ENCODE data around the gene DNAJC7. TPM values are rescaled to one million over a fixed set of nuclear protein-coding genes. Genes with fewer than 3 reads are reported as not detected.

DNAJC7 gene
- total and polyA plus RNA-seq, 12 donors = 44.4 to 148 (median 81.1) TPM

- intact Hi-C loops (cut with DNase I) = no loop called here
- peak within 1 kb of the TSS; percentile 38 to 65 (median 62) for H3K4me3 ChIP-seq
Measured at GRCh38 chr17:41930009-41930832, 87.0 kb downstream of the DNAJC7 start, which contains the start of gene ODAD4. TSS of gene ODAD4 (plus strand) at chr17:41930617. CDS start at chr17:41930724, 107 bp downstream.

GRCh38 chr17:41928693-41929251 lies 88.5 kb downstream of the DNAJC7 start:
- 79 to 92% (median 83%) methylated on average over 6 of the region's 6 CpGs for WGBS, 4 donors
- intact Hi-C loops (cut with DNase I) = no loop called here
- no peak for TF ChIP-seq CTCF (IDR thresholded peaks at IDR 0.05)
- TF ChIP-seq POLR2A (IDR thresholded peaks at IDR 0.05) = no peak
- Histone ChIP-seq H3K27me3 (no peaks in the 10 kb centered on the region), H3K36me3 (replicated peaks in 1 of 2) (no peaks in the 10 kb centered on the region), H3K4me1 (replicated peaks in 1 of 2) (peaks cover 5 to 7% of the 10 kb centered on the region in 2 donors), H3K9me3 (replicated peaks in 1 of 3) (no peaks in the 10 kb centered on the region), H3K27ac (no peak overlapping the region), H3K4me3 (no peak overlapping the region)
- DNase-seq = no peak

More at GRCh38 chr17:41930009-41930832, 87.0 kb downstream of the DNAJC7 start, which contains the start of gene ODAD4:
- peak; percentile 94 to 99 (median 97) for DNase-seq
- H3K9me3 ChIP-seq (replicated peaks in 1 of 3) = no peaks in the 10 kb centered on the region
- peaks cover 5 to 7% of the 10 kb centered on the region in 2 donors for H3K4me1 ChIP-seq (replicated peaks in 1 of 2)
- H3K27ac ChIP-seq = peak within 1 kb of the TSS in 4 of 5 donors; percentile 70 to 89 (median 76)
- 1% methylated on average over 42 to 43 of the region's 43 CpGs for WGBS, 4 donors
- H3K27me3 ChIP-seq = no peaks in the 10 kb centered on the region
- no peaks in the 10 kb centered on the region for H3K36me3 ChIP-seq (replicated peaks in 1 of 2)
- peak; percentile 25 to 81 (median 70) for TF ChIP-seq CTCF (IDR thresholded peaks at IDR 0.05)
- peak; percentile 71 to 84 for TF ChIP-seq POLR2A (IDR thresholded peaks at IDR 0.05)

Other genes with a start within 250 kb of the DNAJC7 start
- 10 to 100 TPM in 8 of 9 donors, 1 to 10 TPM in 1; 9.6 to 81.3 (median 35.5) TPM for gene JUP, start 230.7 kb downstream of the DNAJC7 start, total RNA-seq
- gene JUP, start 230.7 kb downstream of the DNAJC7 start, polyA plus RNA-seq = 10 to 100 TPM in 2 of 3 donors, 1 to 10 TPM in 1; 4.9 to 27.8 (median 21.1) TPM
- gene P3H4, start 205.5 kb downstream of the DNAJC7 start, total RNA-seq = 10 to 100 TPM; 22.7 to 67.2 (median 30.8) TPM
- 10 to 100 TPM; 12.8 to 19.1 (median 14.1) TPM for gene P3H4, start 205.5 kb downstream of the DNAJC7 start, polyA plus RNA-seq
- 100 to 1,000 TPM in 3 of 9 donors, 10 to 100 TPM in 6; 62.3 to 131 (median 86.3) TPM for gene FKBP10, start 204.4 kb downstream of the DNAJC7 start, total RNA-seq
- 100 to 1,000 TPM in 2 of 3 donors, 10 to 100 TPM in 1; 28.4 to 244 (median 157) TPM for gene FKBP10, start 204.4 kb downstream of the DNAJC7 start, polyA plus RNA-seq
- gene NT5C3B, start 181.2 kb downstream of the DNAJC7 start, total RNA-seq = 10 to 100 TPM; 36.2 to 62.9 (median 49.4) TPM
- gene NT5C3B, start 181.2 kb downstream of the DNAJC7 start, polyA plus RNA-seq = 100 to 1,000 TPM in 1 of 3 donors, 10 to 100 TPM in 2; 51.4 to 121 (median 98.8) TPM
- under 1 TPM in 1 of 9 donors, not detected in 8; 0.29 TPM for gene KLHL10, start 179.6 kb downstream of the DNAJC7 start, total RNA-seq
- gene KLHL10, start 179.6 kb downstream of the DNAJC7 start, polyA plus RNA-seq = under 1 TPM in 2 of 3 donors, not detected in 1; 0.10 to 0.24 TPM
- gene KLHL11, start 152.0 kb downstream of the DNAJC7 start, total RNA-seq = 10 to 100 TPM; 14.7 to 42.9 (median 22.9) TPM
- 1 to 10 TPM in 1 of 3 donors, under 1 TPM in 2; 0.17 to 3.2 (median 0.97) TPM for gene KLHL11, start 152.0 kb downstream of the DNAJC7 start, polyA plus RNA-seq
- 100 to 1,000 TPM in 2 of 9 donors, 10 to 100 TPM in 7; 61.8 to 190 (median 74.4) TPM for gene ACLY, start 98.5 kb downstream of the DNAJC7 start, total RNA-seq
- gene ACLY, start 98.5 kb downstream of the DNAJC7 start, polyA plus RNA-seq = 100 to 1,000 TPM in 1 of 3 donors, 10 to 100 TPM in 2; 18.0 to 132 (median 22.7) TPM
- 1 to 10 TPM in 1 of 9 donors, under 1 TPM in 7, not detected in 1; 0.39 to 1.4 (median 0.46) TPM for gene ODAD4, start 86.8 kb downstream of the DNAJC7 start, total RNA-seq
- gene ODAD4, start 86.8 kb downstream of the DNAJC7 start, polyA plus RNA-seq = 1 to 10 TPM; 1.2 to 3.5 (median 1.3) TPM
- gene CNP, start 50.6 kb downstream of the DNAJC7 start, total RNA-seq = 10 to 100 TPM; 28.8 to 78.5 (median 69.2) TPM
- gene CNP, start 50.6 kb downstream of the DNAJC7 start, polyA plus RNA-seq = 10 to 100 TPM; 27.9 to 44.6 (median 34.2) TPM
- 10 to 100 TPM; 22.9 to 56.8 (median 27.5) TPM for gene NKIRAS2, start 2.7 kb upstream of the DNAJC7 start, total RNA-seq
- gene NKIRAS2, start 2.7 kb upstream of the DNAJC7 start, polyA plus RNA-seq = 10 to 100 TPM; 23.1 to 31.9 (median 31.4) TPM
- gene C17orf113, start 33.2 kb upstream of the DNAJC7 start, total RNA-seq = 1 to 10 TPM in 1 of 9 donors, under 1 TPM in 8; 0.14 to 1.1 (median 0.69) TPM
- gene C17orf113, start 33.2 kb upstream of the DNAJC7 start, polyA plus RNA-seq = under 1 TPM; 0.20 to 0.72 (median 0.34) TPM
- under 1 TPM in 3 of 9 donors, not detected in 6; 0.07 to 0.11 (median 0.11) TPM for gene ZNF385C, start 81.0 kb upstream of the DNAJC7 start, total RNA-seq
- gene ZNF385C, start 81.0 kb upstream of the DNAJC7 start, polyA plus RNA-seq = under 1 TPM; 0.11 to 0.16 (median 0.13) TPM
- 10 to 100 TPM; 17.9 to 40.8 (median 31.2) TPM for gene DHX58, start 95.3 kb upstream of the DNAJC7 start, total RNA-seq
- 100 to 1,000 TPM in 1 of 3 donors, 10 to 100 TPM in 2; 16.3 to 117 (median 88.0) TPM for gene DHX58, start 95.3 kb upstream of the DNAJC7 start, polyA plus RNA-seq
- gene KAT2A, start 103.9 kb upstream of the DNAJC7 start, total RNA-seq = 100 to 1,000 TPM in 1 of 9 donors, 10 to 100 TPM in 8; 16.0 to 136 (median 53.2) TPM
- 100 to 1,000 TPM in 2 of 3 donors, 10 to 100 TPM in 1; 23.7 to 671 (median 386) TPM for gene KAT2A, start 103.9 kb upstream of the DNAJC7 start, polyA plus RNA-seq
- gene HSPB9, start 105.4 kb upstream of the DNAJC7 start, total RNA-seq = under 1 TPM in 5 of 9 donors, not detected in 4; 0.14 to 0.27 (median 0.18) TPM
- gene HSPB9, start 105.4 kb upstream of the DNAJC7 start, polyA plus RNA-seq = under 1 TPM in 2 of 3 donors, not detected in 1; 0.20 to 0.72 TPM
- gene RAB5C, start 137.6 kb upstream of the DNAJC7 start, total RNA-seq = 100 to 1,000 TPM in 8 of 9 donors, 10 to 100 TPM in 1; 96.9 to 216 (median 161) TPM
- gene RAB5C, start 137.6 kb upstream of the DNAJC7 start, polyA plus RNA-seq = 100 to 1,000 TPM in 2 of 3 donors, 10 to 100 TPM in 1; 55.8 to 206 (median 115) TPM
- under 1 TPM in 7 of 9 donors, not detected in 2; 0.14 to 0.41 (median 0.19) TPM for gene KCNH4, start 163.7 kb upstream of the DNAJC7 start, total RNA-seq
- 1 to 10 TPM in 1 of 3 donors, under 1 TPM in 2; 0.13 to 1.0 (median 0.26) TPM for gene KCNH4, start 163.7 kb upstream of the DNAJC7 start, polyA plus RNA-seq
- not detected for gene HCRT, start 168.0 kb upstream of the DNAJC7 start, total RNA-seq
- gene HCRT, start 168.0 kb upstream of the DNAJC7 start, polyA plus RNA-seq = not detected
- 100 to 1,000 TPM in 1 of 9 donors, 10 to 100 TPM in 8; 31.6 to 344 (median 71.1) TPM for gene GHDC, start 177.1 kb upstream of the DNAJC7 start, total RNA-seq
- 10 to 100 TPM; 10.5 to 33.9 (median 30.4) TPM for gene GHDC, start 177.1 kb upstream of the DNAJC7 start, polyA plus RNA-seq

Data from adrenal gland (tissue), 12 donors.